ENCODE data around the gene GRIA4.

DNA sequence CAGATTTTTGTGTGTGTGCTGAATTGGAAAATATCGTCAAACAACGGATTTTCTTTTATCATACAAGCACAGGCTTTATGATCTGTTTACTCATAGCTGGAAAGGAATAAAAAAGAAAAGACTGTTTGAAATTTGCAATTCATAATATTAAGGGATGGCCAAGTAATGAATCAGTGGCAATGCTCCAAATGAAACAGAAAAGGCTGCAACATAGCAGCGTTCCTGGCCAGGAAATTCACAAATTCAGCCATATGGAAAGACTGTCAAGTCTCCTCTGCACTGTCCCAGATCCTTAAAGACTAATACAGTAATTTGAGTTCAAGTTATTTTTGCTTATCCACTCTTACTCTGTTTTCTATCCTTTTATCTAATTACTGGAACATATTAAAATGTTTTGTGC lies 313.9 kb downstream of the GRIA4 start:
- TF ChIP-seq, protein P1, sequence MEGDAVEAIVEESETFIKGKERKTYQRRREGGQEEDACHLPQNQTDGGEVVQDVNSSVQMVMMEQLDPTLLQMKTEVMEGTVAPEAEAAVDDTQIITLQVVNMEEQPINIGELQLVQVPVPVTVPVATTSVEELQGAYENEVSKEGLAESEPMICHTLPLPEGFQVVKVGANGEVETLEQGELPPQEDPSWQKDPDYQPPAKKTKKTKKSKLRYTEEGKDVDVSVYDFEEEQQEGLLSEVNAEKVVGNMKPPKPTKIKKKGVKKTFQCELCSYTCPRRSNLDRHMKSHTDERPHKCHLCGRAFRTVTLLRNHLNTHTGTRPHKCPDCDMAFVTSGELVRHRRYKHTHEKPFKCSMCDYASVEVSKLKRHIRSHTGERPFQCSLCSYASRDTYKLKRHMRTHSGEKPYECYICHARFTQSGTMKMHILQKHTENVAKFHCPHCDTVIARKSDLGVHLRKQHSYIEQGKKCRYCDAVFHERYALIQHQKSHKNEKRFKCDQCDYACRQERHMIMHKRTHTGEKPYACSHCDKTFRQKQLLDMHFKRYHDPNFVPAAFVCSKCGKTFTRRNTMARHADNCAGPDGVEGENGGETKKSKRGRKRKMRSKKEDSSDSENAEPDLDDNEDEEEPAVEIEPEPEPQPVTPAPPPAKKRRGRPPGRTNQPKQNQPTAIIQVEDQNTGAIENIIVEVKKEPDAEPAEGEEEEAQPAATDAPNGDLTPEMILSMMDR (IDR thresholded peaks at IDR 0.05; ENCODE audit: poor library complexity), result no peak
- TF ChIP-seq EZH2 (IDR thresholded peaks at IDR 0.05; ENCODE audit: borderline replicate concordance), result no peak
